ENCODE measurements around the gene NDUFB3.
"Not testable (repeated sequence)": the region's sequence is repeated elsewhere in the genome, so short reads cannot be mapped to it uniquely, and the experiment has no call there.

NDUFB3 gene

GRCh38 chr2:201071479-201072200 lies at the start of gene NDUFB3, which contains the start of gene HYCC2:
Gene NDUFB3 (plus strand): TSS chr2:201072001. CDS start chr2:201078883, 6,882 bp downstream.
Gene HYCC2 (minus strand): TSS chr2:201071671. CDS start chr2:201024009, 47,662 bp downstream.
- peaks cover 4% of the 10 kb centered on the region for H3K36me3 Mint-ChIP-seq (ENCODE audit: low read depth)
- no peaks in the 10 kb centered on the region for H3K27me3 Mint-ChIP-seq (ENCODE audit: low read depth)
- H3K9me3 Mint-ChIP-seq: no peaks in the 10 kb centered on the region
- H3K27ac Mint-ChIP-seq: peak within 1 kb of the TSS; percentile 88
- H3K4me3 Mint-ChIP-seq: peak within 1 kb of the TSS; percentile 89
- peak; percentile 90 for DNase-seq (ENCODE audit: low spot score)
- peaks cover 32% of the 10 kb centered on the region for H3K4me1 Mint-ChIP-seq (ENCODE audit: low read depth)

GRCh38 chr2:201024518-201024917 lies 47.3 kb upstream of the NDUFB3 start:
- DNase-seq (ENCODE audit: low spot score): no peak
- H3K27me3 Mint-ChIP-seq (ENCODE audit: low read depth): no peaks in the 10 kb centered on the region
- peaks cover 24% of the 10 kb centered on the region for H3K4me1 Mint-ChIP-seq (ENCODE audit: low read depth)
- H3K4me3 Mint-ChIP-seq: no peak overlapping the region
- H3K27ac Mint-ChIP-seq: no peak overlapping the region
- peaks cover 3% of the 10 kb centered on the region for H3K9me3 Mint-ChIP-seq
- peaks cover 26% of the 10 kb centered on the region for H3K36me3 Mint-ChIP-seq (ENCODE audit: low read depth)

- H3K36me3 Mint-ChIP-seq (ENCODE audit: low read depth): peaks cover 32% of the 10 kb centered on the region
- not testable (repeated sequence) for DNase-seq (ENCODE audit: low spot score); H3K27ac Mint-ChIP-seq; H3K4me3 Mint-ChIP-seq; H3K4me1 Mint-ChIP-seq (ENCODE audit: low read depth); H3K27me3 Mint-ChIP-seq (ENCODE audit: low read depth)
- peaks cover 19% of the 10 kb centered on the region for H3K9me3 Mint-ChIP-seq
Observed at GRCh38 chr2:201034355-201034754, 37.4 kb upstream of the NDUFB3 start.

- H3K4me3 Mint-ChIP-seq; H3K27me3 Mint-ChIP-seq (ENCODE audit: low read depth); H3K4me1 Mint-ChIP-seq (ENCODE audit: low read depth); H3K27ac Mint-ChIP-seq; DNase-seq (ENCODE audit: low spot score): not testable (repeated sequence)
- Mint-ChIP-seq H3K9me3 (peaks cover 19% of the 10 kb centered on the region), H3K36me3 (ENCODE audit: low read depth) (peaks cover 37% of the 10 kb centered on the region)
Observed at GRCh38 chr2:201038361-201038760, 33.4 kb upstream of the NDUFB3 start.

GRCh38 chr2:201038855-201039254 lies 32.9 kb upstream of the NDUFB3 start:
- Mint-ChIP-seq H3K27me3 (ENCODE audit: low read depth) (no peaks in the 10 kb centered on the region), H3K4me3 (no peak overlapping the region), H3K4me1 (ENCODE audit: low read depth) (peaks cover 2% of the 10 kb centered on the region), H3K27ac (no peak overlapping the region), H3K9me3 (peaks cover 19% of the 10 kb centered on the region), H3K36me3 (ENCODE audit: low read depth) (peaks cover 38% of the 10 kb centered on the region)
- no peak for DNase-seq (ENCODE audit: low spot score)

GRCh38 chr2:201040867-201041628 lies 30.8 kb upstream of the NDUFB3 start:
- Mint-ChIP-seq H3K27me3 (ENCODE audit: low read depth) (no peaks in the 10 kb centered on the region), H3K4me1 (ENCODE audit: low read depth) (peaks cover 2% of the 10 kb centered on the region), H3K9me3 (peaks cover 12% of the 10 kb centered on the region), H3K36me3 (ENCODE audit: low read depth) (peaks cover 38% of the 10 kb centered on the region), H3K27ac (no peak overlapping the region), H3K4me3 (no peak overlapping the region)
- no peak for DNase-seq (ENCODE audit: low spot score)

- not testable (repeated sequence) for H3K4me1 Mint-ChIP-seq (ENCODE audit: low read depth); DNase-seq (ENCODE audit: low spot score); H3K4me3 Mint-ChIP-seq; H3K27ac Mint-ChIP-seq; H3K27me3 Mint-ChIP-seq (ENCODE audit: low read depth)
- peaks cover 12% of the 10 kb centered on the region for H3K9me3 Mint-ChIP-seq
- peaks cover 35% of the 10 kb centered on the region for H3K36me3 Mint-ChIP-seq (ENCODE audit: low read depth)
Observed at GRCh38 chr2:201042451-201042850, 29.4 kb upstream of the NDUFB3 start.

- peaks cover 39% of the 10 kb centered on the region for H3K36me3 Mint-ChIP-seq (ENCODE audit: low read depth)
- H3K27ac Mint-ChIP-seq; H3K27me3 Mint-ChIP-seq (ENCODE audit: low read depth): not testable (repeated sequence)
Observed at GRCh38 chr2:201043050-201043449, 28.8 kb upstream of the NDUFB3 start.

GRCh38 chr2:201046881-201047280 lies 24.9 kb upstream of the NDUFB3 start:
- peaks cover 33% of the 10 kb centered on the region for H3K36me3 Mint-ChIP-seq (ENCODE audit: low read depth)
- no peak overlapping the region for H3K27ac Mint-ChIP-seq
- peaks cover 3% of the 10 kb centered on the region for H3K9me3 Mint-ChIP-seq
- peaks cover 2% of the 10 kb centered on the region for H3K4me1 Mint-ChIP-seq (ENCODE audit: low read depth)
- no peaks in the 10 kb centered on the region for H3K27me3 Mint-ChIP-seq (ENCODE audit: low read depth)
- no peak for DNase-seq (ENCODE audit: low spot score)
- H3K4me3 Mint-ChIP-seq: no peak overlapping the region

More at GRCh38 chr2:201043050-201043449, 28.8 kb upstream of the NDUFB3 start:
- H3K4me3 Mint-ChIP-seq; H3K9me3 Mint-ChIP-seq; DNase-seq (ENCODE audit: low spot score); H3K4me1 Mint-ChIP-seq (ENCODE audit: low read depth): not testable (repeated sequence)

- Mint-ChIP-seq H3K4me3 (no peak overlapping the region), H3K27me3 (ENCODE audit: low read depth) (no peaks in the 10 kb centered on the region), H3K4me1 (ENCODE audit: low read depth) (peaks cover 5% of the 10 kb centered on the region), H3K9me3 (peaks cover 3% of the 10 kb centered on the region), H3K27ac (no peak overlapping the region), H3K36me3 (ENCODE audit: low read depth) (peaks cover 29% of the 10 kb centered on the region)
- DNase-seq (ENCODE audit: low spot score): no peak
Observed at GRCh38 chr2:201049455-201049854, 22.3 kb upstream of the NDUFB3 start.

- Mint-ChIP-seq H3K27ac (no peak overlapping the region), H3K27me3 (ENCODE audit: low read depth) (no peaks in the 10 kb centered on the region), H3K36me3 (ENCODE audit: low read depth) (peaks cover 13% of the 10 kb centered on the region), H3K9me3 (no peaks in the 10 kb centered on the region), H3K4me3 (no peak overlapping the region), H3K4me1 (ENCODE audit: low read depth) (peaks cover 10% of the 10 kb centered on the region)
- no peak for DNase-seq (ENCODE audit: low spot score)
Observed at GRCh38 chr2:201057087-201057521, 14.7 kb upstream of the NDUFB3 start.

GRCh38 chr2:201057715-201058248 lies 14.0 kb upstream of the NDUFB3 start:
- DNase-seq (ENCODE audit: low spot score): no peak
- Mint-ChIP-seq H3K4me3 (no peak overlapping the region), H3K9me3 (no peaks in the 10 kb centered on the region), H3K27ac (no peak overlapping the region), H3K36me3 (ENCODE audit: low read depth) (peaks cover 10% of the 10 kb centered on the region), H3K4me1 (ENCODE audit: low read depth) (peaks cover 10% of the 10 kb centered on the region), H3K27me3 (ENCODE audit: low read depth) (no peaks in the 10 kb centered on the region)

- DNase-seq (ENCODE audit: low spot score): no peak
- Mint-ChIP-seq H3K9me3 (no peaks in the 10 kb centered on the region), H3K4me3 (no peak overlapping the region), H3K36me3 (ENCODE audit: low read depth) (peaks cover 18% of the 10 kb centered on the region), H3K27ac (no peak overlapping the region), H3K27me3 (ENCODE audit: low read depth) (no peaks in the 10 kb centered on the region), H3K4me1 (ENCODE audit: low read depth) (peaks cover 18% of the 10 kb centered on the region)
Observed at GRCh38 chr2:201058914-201059313, 12.9 kb upstream of the NDUFB3 start.
